Effector CD8-positive, alpha-beta T cell (primary cell): ENCODE data around the gene LRRC38.
"Not testable (repeated sequence)": the region's sequence is repeated elsewhere in the genome, so short reads cannot be mapped to it uniquely, and the experiment has no call there.

Experiments used
- DNase-seq: peaks from one replicate; lab custom pipeline; 2025; lab: John Stamatoyannopoulos, UW
- total RNA-seq, 4 experiments: gene quantifications; one replicate each; lab custom pipeline; 2026; lab: John Stamatoyannopoulos, UW

LRRC38 gene, protein sequence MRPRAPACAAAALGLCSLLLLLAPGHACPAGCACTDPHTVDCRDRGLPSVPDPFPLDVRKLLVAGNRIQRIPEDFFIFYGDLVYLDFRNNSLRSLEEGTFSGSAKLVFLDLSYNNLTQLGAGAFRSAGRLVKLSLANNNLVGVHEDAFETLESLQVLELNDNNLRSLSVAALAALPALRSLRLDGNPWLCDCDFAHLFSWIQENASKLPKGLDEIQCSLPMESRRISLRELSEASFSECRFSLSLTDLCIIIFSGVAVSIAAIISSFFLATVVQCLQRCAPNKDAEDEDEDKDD
- 0 reads per million in 4 experiments for total RNA-seq

DNA sequence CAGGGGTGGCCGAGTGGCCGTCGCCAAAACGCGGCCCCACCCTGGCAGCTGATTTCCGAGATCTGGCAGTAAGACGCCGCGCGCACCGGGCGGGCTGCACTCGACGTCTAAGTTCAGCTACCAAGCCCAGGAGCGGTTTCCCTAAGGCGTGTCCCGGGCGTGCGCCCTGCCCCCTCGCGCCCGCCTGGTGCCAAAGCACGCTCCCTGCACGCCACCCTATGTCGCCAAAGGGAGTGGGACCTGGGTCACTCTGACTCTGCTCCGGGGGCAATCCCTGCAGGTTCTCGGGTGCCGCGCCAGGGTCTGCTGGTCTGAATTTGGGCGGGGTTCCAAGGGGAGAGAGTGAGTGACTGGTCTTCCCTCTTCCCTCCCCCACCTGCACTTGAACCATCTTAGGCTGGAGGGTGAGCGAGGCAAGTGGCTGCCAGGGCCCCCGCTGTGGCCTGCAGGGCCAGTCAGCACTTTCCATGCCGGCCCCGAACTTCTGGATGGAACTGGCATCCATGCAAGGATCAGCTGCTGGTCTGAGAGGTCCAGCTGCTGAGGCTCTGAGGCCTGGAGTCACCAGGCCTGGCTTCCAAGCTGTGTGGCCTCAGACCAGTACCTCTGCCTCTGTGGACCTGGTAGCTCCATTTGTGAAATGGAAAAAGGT lies at the start of gene LRRC38:
TSS of gene LRRC38 (minus strand) at position 109 of the 652 bp plus-strand sequence. CDS start 410 bp downstream, outside the sequence.
- DNase-seq: no peak

DNA sequence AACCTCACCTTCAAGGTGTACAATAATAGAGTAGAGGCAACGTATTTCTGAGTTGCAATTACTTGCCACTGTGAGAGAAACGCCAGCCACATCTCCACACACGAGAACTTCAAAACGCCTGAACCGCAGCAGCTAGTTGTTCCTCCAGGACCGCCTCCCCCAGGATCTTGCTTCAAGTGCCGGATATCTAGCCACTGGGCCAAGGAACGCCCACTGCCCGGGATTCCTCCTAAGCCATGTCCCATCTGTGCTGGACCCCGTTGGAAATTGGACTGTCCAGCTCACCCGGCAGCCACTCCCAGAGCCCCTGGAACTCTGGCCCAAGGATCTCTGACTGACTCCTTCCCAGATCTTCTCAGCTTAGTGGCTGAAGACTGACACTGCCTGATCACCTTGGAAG lies 49.2 kb upstream of the LRRC38 start:
- not testable (repeated sequence) for DNase-seq

DNA sequence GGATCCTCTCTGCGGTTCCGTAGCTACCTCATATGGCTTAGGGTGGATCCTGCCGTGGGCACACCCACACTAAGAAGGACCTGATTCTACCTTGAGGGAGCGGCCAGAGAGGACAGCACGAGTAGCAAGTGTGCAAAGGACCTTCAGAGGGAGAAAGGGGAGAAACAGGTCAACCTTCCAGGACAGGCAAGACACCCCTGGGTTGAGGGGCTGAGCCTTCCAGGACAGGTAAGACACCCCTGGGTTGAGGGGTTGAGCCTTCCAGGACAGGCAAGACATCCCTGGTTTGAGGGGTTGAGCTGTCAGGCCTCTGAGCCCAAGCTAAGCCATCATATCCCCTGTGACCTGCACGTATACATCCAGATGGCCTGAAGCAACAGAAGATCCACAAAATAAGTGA lies 46.7 kb upstream of the LRRC38 start:
- no peak for DNase-seq

DNA sequence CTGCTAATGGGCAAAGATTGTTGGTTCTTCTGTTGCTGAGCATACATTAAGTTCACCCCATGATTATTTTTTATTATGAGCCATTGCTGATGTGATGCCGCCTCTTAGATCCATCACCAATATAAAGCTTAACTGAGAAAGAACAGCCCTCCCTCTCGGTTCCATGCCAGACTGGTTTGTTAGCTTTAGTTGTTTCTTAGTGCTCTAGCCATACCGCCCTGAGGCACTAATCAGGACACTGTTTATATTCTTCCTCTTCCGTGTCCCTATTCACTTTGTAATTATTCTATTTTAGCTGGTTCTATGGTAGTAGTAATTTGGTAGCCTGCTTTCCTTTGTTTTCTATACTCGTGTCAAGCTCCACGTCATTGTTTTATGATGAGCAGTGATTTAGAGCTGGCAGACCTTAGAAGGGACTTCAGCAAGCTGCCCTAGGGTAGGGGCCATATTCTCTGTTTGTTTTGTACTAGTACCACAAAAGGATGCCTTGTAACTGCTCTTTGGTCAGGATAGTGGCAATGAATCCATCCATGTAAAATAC lies 42.5 kb upstream of the LRRC38 start:
- no peak for DNase-seq

DNA sequence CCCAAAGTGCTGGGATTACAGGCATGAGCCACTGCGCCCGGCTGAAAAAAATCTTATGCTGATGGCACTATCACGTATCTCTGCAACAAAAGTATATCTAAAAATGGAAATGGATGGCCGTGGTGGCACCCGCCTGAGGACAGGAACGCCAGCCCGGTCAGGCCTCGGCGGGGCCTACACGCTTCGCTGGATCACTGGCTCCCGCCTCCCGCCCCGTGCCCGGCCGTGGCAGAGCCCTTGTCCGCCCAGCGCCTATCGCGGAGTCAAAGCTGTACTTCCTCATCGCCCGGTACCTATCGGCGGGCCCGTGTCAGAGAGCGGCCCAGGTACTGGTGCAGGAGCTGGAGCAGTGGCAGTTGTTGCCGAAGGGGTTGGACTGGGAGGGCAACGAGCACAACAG lies 41.0 kb upstream of the LRRC38 start:
- DNase-seq: no peak

GRCh38 chr1:13550663-13551062 lies 36.9 kb upstream of the LRRC38 start:
- no peak for DNase-seq

GRCh38 chr1:13549521-13549920 lies 35.7 kb upstream of the LRRC38 start:
- DNase-seq: no peak

- DNase-seq: no peak
Observed at GRCh38 chr1:13549021-13549420, 35.2 kb upstream of the LRRC38 start.

- DNase-seq: no peak
Observed at GRCh38 chr1:13548281-13548680, 34.5 kb upstream of the LRRC38 start.

DNA sequence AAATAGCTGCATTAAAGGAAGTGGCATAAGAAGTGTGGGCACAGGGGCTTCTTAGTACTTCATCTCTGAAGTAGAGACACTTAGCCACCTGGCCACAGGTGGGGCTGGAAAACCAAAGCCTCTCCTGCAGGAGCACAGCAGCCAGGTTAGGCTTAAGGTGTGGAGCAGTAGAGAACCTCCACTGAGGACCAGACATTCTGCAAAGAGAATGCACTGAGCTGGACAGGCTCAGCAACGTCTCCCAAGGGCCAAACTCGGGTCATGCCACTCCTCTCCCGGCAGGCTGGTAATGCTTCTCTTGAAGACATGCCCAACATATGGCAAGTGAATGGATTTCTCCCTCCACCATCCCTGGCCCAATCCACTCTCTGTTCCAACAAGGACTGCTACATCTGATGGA lies 33.0 kb upstream of the LRRC38 start:
- no peak for DNase-seq

- DNase-seq: no peak
Observed at GRCh38 chr1:13544221-13544556, 30.4 kb upstream of the LRRC38 start.

DNA sequence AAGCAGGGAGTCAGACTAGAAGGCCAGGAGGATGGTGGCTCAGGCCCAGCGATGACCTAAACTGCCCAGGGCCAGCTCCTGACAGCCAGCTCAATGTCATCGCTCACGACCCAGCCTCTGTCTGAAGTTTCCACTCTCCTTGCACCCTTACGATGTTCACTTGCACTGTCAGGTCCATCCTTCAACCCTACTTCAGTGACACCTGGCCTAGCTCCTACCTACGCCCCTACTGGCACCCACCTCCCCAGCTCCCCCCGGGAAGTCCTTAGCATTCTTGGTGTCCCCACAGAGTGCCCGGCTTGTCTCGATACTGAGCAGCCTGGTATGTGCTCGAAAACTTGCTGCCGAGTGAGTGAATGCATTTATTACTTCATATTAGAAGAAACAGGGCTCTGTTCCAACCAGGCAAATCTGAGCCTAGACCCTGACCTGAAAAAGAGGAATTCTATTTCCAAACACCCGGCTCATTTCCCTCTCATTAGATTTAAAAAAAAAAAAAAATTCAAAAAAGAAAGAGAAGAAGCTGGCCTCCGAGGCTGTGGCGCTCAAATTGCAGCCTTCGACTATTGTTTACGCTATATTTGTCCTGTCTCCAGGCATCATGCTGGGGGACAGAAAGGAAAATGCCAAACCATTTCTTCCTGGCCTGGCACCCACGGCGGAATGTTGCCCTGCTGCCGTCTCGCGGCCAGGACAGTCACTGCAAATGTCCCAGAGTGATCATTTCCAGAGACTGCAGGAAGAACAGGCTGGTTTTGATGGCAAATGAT lies 29.8 kb upstream of the LRRC38 start:
- no peak for DNase-seq

GRCh38 chr1:13541435-13542215 lies 27.8 kb upstream of the LRRC38 start:
- DNase-seq: no peak

DNA sequence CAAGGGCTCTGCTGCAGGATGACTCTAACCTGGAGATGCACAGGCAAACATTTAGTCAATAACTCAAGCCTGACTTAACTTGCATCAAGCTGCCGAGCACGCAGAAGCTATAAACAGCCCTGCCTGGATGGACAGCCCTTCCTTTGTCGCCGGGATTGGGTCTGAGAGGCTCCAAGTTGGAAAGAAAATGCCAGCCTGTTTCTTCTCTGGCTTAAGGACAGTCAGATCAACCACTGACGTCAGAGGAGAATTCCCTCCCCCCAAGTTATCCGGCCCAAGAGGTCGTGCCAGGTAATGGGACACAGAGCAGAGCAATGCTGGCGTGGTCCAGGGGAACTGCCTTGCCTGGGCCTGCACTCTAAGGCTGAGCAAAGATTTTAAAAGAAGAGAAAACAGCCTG lies 27.1 kb upstream of the LRRC38 start:
- DNase-seq: no peak

GRCh38 chr1:13539683-13540082 lies 25.9 kb upstream of the LRRC38 start:
- DNase-seq: no peak

GRCh38 chr1:13538832-13539231 lies 25.0 kb upstream of the LRRC38 start:
- no peak for DNase-seq

DNA sequence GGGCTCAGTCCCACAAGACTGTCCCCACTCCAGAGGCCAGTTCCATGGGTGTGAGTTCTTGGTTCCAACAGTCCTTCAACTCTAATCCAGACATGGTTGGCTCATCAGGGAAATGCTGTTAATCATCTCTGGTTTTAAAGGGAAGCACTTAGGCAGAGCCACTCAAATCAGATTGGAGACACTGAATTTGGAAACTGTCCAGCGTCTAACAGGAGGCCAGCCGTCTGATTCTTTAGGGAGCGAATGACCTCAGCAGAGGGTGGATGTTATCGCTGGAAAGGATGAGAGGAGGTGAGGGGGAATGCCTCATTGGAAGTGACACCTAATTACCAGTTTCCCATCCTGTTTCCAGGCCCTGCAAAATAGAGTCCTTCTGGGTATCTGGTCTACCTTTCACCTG lies 22.8 kb upstream of the LRRC38 start:
- DNase-seq: no peak

DNA sequence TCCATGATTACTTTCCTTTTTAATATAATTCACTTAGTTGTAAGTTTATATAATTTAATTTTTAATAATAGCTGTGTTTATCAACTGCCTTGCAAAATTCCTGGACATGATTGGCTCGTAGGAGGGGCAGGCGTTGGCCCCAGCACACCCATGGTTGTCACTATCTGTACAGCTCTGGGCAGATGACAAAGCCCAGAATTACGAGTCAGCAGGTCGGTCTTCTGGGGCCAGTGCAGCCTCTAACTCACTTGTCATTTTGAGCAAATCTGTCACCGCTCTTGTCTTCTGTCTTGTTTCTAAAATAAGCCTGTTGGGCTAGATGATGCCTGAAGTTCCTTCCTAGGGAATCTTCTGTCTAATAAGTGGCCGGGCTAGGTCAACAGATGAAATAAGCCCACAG lies 21.4 kb upstream of the LRRC38 start:
- no peak for DNase-seq

GRCh38 chr1:13528320-13528719 lies 14.5 kb upstream of the LRRC38 start:
- no peak for DNase-seq

GRCh38 chr1:13523780-13524477 lies 10.1 kb upstream of the LRRC38 start:
- no peak for DNase-seq

DNA sequence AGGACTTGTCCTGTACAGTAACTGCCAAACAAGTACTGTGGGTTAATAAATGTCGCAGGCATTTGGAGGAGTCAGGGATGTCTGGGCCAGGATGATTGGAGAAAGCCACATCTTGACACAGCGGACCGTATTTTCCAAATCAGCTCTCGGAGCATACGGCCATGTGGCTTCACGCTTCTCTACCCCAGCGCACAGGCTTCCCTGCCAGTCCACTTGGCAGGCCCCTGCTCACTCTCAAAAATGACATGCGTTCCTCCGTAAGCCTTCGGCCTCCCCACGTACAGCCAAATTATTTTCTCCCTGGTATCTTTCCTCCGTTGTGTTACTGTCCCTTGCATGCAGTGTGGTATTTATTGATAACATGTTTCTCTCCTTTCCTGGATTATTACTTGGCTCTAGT lies 7.2 kb upstream of the LRRC38 start:
- no peak for DNase-seq
